Measurements from ENCODE around the gene MTURN. TPM values are rescaled to one million over a fixed set of nuclear protein-coding genes. Genes with fewer than 3 reads are reported as not detected.

MTURN gene
- 361 TPM for total RNA-seq

GRCh38 chr7:30134611-30135300, at the start of gene MTURN:
Gene MTURN (plus strand): TSS chr7:30134986. CDS start chr7:30135137, 151 bp downstream.

Small RNAs within 50 kb of the gene (small RNA-seq; reads per million reads assigned to genes)
- not detected for gene RPS27P16

Other genes starting within 250 kb of the MTURN start
- gene SCRN1, start 145.2 kb upstream of the MTURN start, total RNA-seq: 163 TPM
- gene FKBP14, start 108.3 kb upstream of the MTURN start, total RNA-seq: 11.1 TPM
- gene PLEKHA8, start 106.6 kb upstream of the MTURN start, total RNA-seq: 28.4 TPM
- 41.3 TPM for gene ZNRF2, start 149.6 kb downstream of the MTURN start, total RNA-seq